Right renal cortex interstitium (tissue), 3 donors: ENCODE measurements around the gene EIF3A. TPM values are rescaled to one million over a fixed set of nuclear protein-coding genes. Genes with fewer than 3 reads are reported as not detected.
A peak's percentile ranks its signal among the peaks of the same experiment; 100 is the strongest.
"Not testable (repeated sequence)": the region's sequence is repeated elsewhere in the genome, so short reads cannot be mapped to it uniquely, and the experiment has no call there.

Source experiments
- DNase-seq, 3 donors: peaks; one replicate each; pipeline ENCODE4 v3.0.0-alpha.2; 2013; ENCODE audit warnings: low read depth in 3 of 3, low spot score in 2 of 3
- polyA plus RNA-seq, 3 donors: library from polyadenylated mRNA; unstranded; fragments of 120-200 nt; gene quantifications; one replicate each; pipeline ENCODE4 v1.2.1, GENCODE V29; 2013; ENCODE audit not compliant: insufficient read length in 3 of 3

EIF3A gene
- polyA plus RNA-seq, 3 donors, result 195 to 208 (median 199) TPM

DNA sequence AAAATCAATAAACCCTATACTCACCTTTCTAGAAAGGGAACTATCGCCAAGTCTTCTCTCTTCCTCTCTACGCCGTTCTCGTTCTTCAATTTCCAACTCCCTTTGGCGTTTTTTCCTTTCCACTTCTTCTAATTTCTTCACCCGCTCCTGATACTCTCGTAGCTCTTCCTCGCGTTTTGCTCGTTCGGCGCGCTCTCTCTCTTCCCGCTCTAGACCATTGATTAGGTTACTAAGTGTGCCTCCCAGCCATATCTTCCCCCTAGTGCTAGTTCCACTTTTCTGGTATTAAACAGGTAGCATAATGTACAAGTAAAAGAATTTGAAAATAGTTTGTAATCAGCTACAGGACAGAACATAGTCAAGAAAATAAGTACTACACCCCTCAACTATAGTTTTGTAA lies 30.8 kb downstream of the EIF3A start:
- DNase-seq, result no peak

DNA sequence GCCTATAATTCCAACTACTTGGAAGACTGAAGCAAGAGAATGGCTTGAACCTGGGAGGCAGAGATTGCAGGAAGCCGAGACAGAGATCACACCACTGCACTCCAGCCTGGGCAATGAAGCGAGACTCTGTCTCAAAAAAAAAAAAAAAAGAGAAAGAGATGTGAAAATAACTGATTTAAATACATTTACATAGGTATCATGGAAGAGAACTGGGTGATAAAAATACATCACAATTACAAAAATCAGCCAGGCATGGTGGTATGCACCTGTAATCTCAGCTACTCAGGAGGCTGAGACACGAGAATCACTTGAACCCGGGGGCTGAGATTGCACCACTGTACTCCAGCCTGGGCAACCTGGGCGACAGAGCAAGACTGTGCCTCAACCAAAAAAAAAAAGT lies 31.3 kb downstream of the EIF3A start:
- DNase-seq, result no peak

DNA sequence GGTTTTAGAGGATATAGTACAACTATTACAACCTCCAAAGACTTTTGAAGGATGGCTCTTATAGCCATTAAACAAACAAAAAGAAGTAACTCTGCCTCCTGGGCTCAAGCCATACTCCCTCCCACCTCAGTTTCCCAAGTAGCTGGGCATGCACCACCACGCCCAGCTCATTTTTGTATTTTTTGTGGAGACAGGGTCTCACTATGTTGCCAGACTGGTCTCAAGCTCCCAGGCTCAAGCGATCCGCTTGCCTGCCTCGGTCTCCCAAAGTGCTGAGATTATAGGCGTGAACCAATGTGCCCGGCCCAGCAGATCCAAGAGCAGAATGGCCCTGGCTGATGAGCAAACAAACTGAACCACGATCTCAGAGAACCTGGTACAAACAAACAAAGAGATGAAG lies 35.1 kb downstream of the EIF3A start:
- no peak for DNase-seq

DNA sequence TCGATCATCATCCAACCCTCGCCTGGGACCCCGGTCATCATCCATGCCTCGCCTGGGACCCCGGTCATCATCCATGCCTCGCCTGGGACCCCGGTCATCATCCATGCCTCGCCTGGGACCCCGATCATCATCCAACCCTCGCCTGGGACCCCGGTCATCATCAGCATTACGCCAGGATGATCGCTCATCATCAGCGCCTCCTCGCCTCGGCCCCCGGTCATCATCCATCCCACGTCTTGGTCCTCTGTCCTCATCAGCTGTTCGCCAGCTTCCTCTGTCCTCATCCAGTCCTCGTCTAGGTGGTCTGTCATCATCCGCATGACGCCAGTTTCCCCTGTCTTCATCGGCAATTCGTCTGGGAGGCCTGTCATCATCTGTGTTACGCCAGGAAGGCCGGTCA lies 38.4 kb downstream of the EIF3A start:
- no peak for DNase-seq

DNA sequence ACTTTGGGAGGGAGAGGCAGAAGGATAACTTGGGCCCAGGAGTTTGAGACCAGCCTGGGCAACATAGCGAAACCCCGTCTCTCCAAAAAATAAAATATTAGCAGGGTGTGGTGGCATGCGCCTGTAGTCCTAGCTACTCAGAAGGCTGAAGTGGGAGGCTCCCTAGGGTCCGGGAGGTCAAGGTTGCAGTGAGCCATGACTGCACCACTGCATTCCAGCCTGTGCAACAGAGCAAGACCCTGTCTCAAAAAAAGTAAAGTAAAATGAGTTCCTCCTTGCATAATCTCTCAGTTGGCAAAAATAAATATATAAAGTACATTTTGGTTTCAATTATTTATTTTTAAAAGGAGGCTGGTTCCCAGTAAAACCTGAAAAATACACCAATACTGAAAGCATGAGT lies 39.3 kb downstream of the EIF3A start:
- DNase-seq, result no peak

DNA sequence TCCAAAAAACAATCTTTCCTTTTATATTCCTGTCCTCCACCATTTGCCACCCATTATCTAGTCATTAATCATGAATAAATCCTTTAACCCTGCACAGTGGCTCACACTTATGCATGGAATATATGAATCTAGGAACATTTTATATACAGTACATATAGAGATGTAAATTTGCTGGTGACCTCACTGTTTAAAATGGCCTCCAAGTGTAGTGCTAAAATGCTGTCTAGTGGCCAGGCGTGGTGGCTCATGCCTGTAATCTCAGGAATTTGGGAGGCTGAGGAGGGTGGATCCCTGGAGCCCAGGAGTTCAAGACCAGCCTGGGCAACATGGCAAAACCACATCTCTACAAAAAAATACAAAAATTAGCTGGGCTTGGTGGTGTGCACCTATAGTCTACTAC lies 41.5 kb downstream of the EIF3A start:
- DNase-seq, result no peak

DNA sequence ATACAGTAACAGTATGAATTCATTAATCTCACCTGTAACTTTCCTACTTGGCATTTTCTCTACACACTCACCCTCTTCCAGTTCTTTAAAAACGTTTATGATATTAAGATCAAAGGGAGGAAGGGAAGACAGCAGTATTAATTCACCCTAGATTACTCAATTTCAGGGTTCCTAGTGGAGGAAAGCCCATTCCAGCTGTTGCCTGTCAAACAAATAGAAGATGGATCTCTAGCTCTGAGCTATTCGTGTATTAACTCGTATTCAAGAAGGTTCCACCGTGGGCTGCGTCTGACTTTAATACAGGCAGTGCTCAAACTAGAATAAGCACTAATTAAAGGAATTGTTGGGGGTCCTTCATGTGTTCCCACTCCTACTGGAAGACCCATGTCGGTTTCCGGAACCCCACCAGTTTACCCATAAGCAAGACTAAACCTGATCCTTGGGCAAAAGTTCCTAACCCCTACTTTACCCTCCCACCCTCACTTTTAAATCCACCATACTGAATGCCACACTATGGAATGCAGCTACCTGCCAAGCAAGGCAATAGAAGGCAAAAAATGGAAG lies 49.0 kb downstream of the EIF3A start:
- DNase-seq, result no peak

DNA sequence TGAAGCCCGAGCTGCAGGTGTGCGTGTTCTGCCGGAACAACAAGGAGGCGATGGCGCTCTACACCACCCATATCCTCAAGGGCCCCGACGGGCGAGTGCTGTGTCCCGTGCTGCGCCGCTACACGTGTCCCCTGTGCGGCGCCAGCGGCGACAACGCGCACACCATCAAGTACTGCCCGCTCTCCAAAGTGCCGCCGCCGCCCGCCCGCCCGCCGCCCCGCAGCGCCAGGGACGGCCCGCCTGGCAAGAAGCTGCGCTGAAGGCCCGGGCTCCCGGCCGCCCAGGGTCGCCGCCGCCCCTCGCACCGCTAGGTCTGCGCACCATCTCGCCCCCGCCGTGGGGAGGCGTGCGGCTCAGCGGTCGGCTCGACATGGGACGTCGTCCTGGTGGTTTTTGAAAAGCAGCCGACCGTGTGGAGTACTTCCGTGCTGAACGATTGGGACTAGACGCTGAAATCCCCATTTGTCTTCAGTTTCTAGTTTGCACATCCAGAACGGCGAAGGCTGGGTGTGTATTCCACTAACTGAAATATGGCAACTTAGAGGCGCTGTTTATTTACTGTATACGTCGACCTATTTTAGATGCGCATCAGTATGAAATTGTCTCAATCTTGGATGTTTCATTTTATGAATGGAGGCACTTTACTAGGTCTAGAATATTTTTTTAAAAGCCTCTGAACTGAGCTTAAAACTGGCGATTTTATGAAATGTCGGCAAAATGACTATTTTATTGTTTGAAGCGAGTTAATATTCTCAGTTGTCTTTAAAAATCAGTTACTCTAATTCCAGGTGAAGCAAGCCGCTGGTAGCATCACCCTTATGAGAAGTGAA lies 50.0 kb downstream of the EIF3A start:
- no peak for DNase-seq

DNA sequence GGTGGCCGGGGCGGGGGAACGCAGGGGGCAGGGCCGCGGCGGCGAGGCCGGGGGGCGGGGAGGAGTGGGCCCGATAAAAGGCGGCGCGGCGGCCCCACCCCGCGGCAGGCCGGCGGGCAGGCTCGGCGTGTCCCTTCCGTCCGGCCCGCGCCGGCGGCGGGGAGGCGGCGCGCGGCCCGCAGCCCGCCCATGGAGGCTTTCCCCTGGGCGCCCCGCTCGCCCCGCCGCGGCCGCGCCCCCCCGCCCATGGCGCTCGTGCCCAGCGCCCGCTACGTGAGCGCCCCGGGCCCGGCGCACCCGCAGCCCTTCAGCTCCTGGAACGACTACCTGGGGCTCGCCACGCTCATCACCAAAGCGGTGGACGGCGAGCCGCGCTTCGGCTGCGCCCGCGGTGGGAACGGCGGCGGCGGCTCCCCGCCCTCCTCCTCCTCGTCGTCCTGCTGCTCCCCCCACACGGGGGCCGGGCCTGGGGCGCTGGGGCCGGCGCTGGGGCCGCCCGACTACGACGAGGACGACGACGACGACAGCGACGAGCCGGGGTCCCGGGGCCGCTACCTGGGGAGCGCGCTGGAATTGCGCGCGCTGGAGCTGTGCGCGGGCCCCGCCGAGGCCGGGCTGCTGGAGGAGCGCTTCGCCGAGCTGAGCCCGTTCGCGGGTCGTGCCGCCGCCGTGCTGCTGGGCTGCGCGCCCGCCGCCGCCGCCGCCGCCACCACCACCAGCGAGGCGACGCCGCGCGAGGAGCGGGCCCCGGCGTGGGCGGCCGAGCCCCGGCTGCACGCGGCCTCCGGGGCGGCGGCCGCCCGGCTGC lies 50.8 kb downstream of the EIF3A start, which contains the start of gene NANOS1:
TSS of gene NANOS1 (plus strand) at position 102 of the 808 bp plus-strand sequence. CDS start at position 190, 88 bp downstream.
- DNase-seq, result no peak

DNA sequence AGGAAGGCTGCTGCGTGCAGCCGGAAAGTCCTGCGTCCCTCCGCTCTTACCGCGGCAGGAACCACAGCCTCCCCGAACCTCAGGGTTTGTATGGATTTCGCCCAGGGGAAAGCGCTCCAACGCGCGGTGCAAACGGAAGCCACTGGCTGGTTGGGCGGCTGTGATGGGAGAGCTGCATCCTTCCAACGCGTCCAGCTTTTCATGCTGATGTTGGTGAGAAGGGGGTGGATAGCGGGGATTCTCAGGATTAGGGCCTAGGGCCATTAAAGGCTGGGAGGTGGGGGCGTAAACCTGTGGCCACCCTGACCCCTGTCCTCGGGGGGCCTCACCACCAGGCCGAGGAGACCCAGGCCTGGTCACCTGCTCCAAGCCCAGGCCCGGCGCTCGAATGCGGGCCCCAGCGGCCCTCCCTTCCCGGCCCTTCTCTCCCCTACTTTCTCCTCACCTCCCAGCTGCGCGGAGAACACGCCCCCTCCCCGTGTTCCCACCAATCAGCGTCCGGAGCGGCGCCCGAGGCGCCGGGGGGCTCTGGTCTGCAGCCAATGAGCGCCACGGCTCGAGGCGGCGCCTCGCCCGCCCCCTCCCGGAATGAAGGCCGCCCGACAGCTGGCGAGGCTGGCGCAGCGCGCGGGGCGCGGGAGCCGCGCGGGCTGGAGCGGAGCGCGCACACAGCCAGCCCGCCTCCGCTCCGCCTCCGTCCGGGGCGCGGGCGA lies 51.6 kb downstream of the EIF3A start:
- peak; percentile 61 to 79 (median 69) for DNase-seq

DNA sequence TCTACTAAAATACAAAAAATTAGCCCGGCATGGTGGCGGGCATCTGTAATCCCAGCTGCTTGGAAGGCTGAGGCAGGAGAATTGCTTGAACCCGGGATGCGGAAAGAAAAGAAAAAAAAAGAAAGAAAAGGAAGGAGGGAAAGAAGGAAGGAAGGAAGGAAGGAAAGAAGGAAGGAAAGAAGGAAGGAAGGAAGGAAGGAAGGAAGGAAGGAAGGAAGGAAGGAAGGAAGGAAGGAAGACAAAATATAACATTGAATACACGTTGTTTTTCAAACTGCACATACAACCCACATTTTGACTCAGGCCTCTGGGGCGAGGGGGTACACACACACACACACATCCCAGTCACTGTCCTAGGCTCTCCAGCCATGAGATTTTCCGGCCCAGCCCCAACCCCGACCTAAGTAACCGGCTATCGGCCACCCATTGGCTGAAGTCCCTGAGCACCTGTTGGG lies 52.1 kb downstream of the EIF3A start:
- not testable (repeated sequence) for DNase-seq

DNA sequence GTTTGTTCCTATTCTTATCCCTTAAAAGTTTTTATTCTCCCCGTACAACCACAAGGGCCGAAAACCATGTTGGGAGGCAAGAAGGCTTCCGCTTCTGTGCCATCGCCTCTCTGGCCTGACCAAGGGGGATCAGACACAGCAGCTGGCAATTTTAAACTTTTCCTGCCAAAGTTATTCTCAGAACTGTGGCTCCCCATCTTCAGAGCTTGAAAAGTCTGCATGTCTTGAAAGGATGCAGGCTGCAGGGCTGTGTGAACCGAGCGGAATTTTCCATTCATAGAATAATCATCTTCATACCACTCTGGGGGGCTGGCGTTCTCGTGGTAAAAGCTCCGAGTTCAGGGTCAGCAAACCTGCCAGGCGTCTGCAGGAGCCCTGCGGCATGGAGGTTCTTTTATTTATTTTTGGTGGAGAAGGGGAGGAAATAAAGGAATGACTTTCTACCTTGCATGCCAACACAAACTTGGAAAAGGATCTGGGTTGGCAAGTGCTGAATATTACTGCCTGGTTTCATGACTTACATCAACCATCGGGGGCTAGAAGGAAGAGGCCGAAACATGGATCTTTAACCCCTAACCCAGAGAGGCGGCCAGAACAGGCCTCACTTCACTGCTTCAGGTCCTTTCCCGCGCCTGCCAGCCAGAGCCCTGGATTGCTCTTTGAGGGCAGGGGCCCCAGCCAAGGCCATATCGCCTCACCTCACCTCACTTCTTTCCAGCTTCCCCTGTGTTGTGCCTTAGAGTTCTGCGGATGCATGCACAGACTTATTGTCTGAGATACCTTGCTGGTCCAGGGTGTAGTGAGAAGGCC lies 54.1 kb downstream of the EIF3A start:
- no peak for DNase-seq

DNA sequence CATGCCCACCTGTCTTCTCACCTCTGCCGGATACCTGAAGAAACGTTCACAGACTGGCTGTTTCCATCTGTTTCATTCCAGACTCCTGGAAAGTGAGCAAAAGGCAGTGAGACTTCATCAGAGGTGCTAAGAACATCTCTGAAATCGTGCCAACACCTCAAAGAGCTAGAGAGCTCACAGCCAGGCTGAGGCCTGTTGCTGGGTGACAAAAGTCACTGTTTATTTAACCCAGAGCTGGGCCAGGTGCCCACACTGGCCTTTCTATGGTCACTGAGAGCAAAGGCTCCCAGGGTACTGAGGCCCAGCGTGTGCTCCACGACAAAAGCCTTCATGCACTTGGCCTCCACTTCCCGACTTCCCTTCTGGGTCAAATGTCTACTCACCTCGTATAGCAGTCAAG lies 54.8 kb downstream of the EIF3A start:
- DNase-seq, result no peak

DNA sequence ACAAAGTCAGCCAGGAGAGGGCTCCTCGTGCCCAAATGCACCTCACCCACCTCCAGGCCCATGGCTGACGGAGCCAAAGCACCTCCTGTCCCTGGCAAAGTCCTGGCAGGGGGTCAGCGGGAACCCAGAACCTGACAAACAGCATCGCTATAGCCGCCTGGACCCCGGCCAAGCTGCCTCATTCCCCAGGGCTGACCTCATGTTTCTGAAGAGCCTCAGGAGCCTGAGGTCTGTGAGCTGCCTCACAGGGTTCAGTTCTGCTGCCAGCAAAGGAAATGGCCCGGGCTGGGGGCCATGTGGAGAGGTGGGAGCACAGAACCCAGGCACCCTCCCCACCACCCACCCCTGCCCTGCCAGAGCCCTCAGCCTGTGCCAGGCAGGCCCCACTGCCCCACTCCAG lies 55.3 kb downstream of the EIF3A start:
- no peak for DNase-seq

DNA sequence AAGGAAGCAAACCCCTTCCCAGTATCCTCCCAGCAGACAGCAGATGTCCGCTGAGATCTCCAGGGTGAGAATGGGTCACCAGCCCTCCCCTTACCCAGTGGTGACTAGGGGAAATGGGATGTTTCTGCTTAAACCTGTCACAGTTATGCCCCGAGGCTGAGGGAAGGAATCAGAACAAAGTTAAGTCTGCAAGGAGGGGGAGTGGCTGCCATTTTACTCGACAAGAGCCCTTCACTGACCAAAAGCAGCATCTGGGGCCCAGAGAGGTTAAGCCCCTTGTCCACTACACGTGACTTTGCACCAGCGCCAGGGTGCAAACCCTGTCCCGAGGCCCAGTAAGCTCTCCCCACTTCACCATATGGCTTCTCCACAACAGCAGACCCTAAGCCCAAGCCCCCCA lies 55.7 kb downstream of the EIF3A start:
- no peak for DNase-seq

DNA sequence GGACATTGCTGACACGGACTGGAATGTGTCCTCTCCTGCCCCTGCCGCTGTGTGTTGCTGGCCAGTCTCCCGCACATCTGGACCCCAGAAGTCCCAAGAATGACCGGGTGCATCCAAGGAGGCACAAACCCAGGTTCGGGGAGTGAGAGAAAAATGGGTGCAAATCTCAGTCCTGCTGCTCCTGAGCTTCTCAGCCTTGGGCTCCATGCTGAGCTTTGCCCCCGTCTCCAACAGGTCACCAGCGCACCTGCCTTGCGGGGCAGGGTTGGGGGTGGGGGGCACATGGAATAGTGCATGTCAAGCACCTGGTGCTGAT lies 57.1 kb downstream of the EIF3A start:
- DNase-seq, result no peak

DNA sequence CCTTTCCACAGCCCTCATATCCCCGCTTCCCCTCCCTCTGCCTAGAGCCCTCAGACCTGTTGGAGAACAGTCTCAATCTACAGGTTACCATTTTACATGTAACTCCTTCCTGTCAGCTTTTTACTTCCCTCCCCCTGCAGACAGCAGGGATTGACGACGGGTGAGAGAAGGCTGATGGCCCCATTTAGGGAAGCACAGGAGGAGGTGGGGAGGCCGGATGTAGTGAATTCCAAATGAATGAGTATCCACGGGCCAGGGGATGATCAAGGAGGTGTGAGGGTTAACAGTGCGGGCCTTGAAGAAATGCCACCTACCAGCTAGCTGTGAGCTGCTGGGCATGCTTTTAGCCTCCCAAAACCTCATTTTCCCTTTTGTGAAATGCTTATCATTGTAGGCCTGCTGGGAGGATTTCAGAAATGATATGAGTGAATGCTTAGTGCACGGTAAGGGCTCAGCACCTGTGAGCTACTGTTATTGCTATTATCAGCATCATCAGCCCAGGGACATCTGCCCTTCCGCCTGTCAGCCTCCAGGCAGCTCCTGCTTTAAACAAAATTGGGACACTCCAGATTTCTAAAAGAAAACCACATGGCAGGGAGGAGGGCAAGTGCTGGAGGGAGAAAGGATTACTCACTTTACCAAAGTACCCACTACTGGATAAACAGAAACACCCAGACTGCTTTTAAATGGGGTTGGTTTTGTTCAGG lies 57.6 kb downstream of the EIF3A start:
- no peak for DNase-seq

DNA sequence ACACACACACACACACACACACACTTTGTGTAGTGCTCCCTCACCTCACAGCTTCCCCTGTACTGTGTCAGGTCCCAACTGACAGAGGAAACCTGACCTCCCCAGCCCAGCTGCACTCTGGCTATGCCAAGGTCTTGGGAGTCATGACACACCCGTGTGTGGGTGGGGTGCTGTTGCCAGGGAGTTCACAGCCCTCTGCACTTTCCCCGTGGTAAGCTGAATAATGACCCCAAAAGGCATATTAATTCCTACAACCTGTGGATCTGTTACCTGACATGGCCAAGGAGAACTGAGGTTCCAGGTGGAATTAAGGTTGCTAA lies 60.0 kb downstream of the EIF3A start:
- DNase-seq, result no peak

DNA sequence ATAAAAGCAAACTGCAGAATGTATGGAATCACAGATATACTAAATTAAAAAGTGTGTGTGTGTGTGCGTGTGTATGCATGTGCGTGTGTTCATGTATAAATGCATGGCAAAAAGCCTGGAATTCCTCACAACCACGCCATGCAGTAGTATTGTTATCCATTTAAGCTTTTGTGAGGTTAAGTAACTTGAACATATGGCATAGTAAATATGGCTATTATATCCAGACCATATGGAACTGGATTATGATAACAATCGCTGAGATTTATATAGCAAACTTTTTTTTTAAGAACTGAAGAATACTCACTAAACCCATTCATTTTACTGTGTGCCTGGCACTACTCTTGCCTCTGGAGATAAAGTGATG lies 73.4 kb downstream of the EIF3A start:
- DNase-seq, result no peak
